GM18868 (cell line): Measurements from ENCODE around the gene FGD5.

Experiments
- ATAC-seq: cut with Tn5 transposase; IDR thresholded peaks from one replicate; pipeline ENCODE4 v1.9.1; 2021; ENCODE audit warnings: mild to moderate bottlenecking, moderate library complexity; ENCODE audit not compliant: unreplicated experiment

The FGD5 gene

GRCh38 chr3:14871456-14872200 is 52.9 kb downstream of the FGD5 start:
- ATAC-seq: no peak

GRCh38 chr3:14872706-14873105 is 53.9 kb downstream of the FGD5 start:
- ATAC-seq: no peak

- no peak for ATAC-seq
These were observed 56.0 kb downstream of the FGD5 start for GRCh38 chr3:14874784-14875183.

GRCh38 chr3:14875411-14876175 is 56.8 kb downstream of the FGD5 start:
- ATAC-seq: no peak

GRCh38 chr3:14876921-14877333 is 58.2 kb downstream of the FGD5 start:
- ATAC-seq: no peak

GRCh38 chr3:14877469-14877868 is 58.7 kb downstream of the FGD5 start:
- no peak for ATAC-seq

- ATAC-seq: no peak
These were observed 60.6 kb downstream of the FGD5 start for GRCh38 chr3:14879211-14879874.

GRCh38 chr3:14880447-14881106 is 61.8 kb downstream of the FGD5 start:
- ATAC-seq: no peak

- ATAC-seq: no peak
These were observed 64.5 kb downstream of the FGD5 start for GRCh38 chr3:14883226-14883625.

- ATAC-seq: no peak
These were observed 65.9 kb downstream of the FGD5 start for GRCh38 chr3:14884665-14885064.

GRCh38 chr3:14885307-14885706 is 66.5 kb downstream of the FGD5 start:
- ATAC-seq: no peak

GRCh38 chr3:14886101-14886500 is 67.3 kb downstream of the FGD5 start:
- ATAC-seq: no peak

GRCh38 chr3:14889205-14889604 is 70.4 kb downstream of the FGD5 start:
- no peak for ATAC-seq

- no peak for ATAC-seq
These were observed 71.2 kb downstream of the FGD5 start for GRCh38 chr3:14889943-14890342.

- no peak for ATAC-seq
These were observed 71.7 kb downstream of the FGD5 start for GRCh38 chr3:14890476-14890875.

GRCh38 chr3:14891135-14892132 is 72.7 kb downstream of the FGD5 start:
- ATAC-seq: no peak

- no peak for ATAC-seq
These were observed 73.5 kb downstream of the FGD5 start for GRCh38 chr3:14892226-14892625.

- ATAC-seq: no peak
These were observed 75.3 kb downstream of the FGD5 start for GRCh38 chr3:14894085-14894484.

GRCh38 chr3:14897266-14897665 is 78.5 kb downstream of the FGD5 start:
- ATAC-seq: no peak

GRCh38 chr3:14898929-14899328 is 80.2 kb downstream of the FGD5 start:
- no peak for ATAC-seq
